GM12891 (cell line): ENCODE results near the gene ANKLE2.

Experiments used
- POLR2A ChIP-seq: IDR thresholded peaks from 2 replicates; pipeline ENCODE4 v1.6.1; 2011; ENCODE audit warnings: low read depth, low read length, control low read depth
- POLR2AphosphoS5 ChIP-seq: IDR thresholded peaks from 2 replicates; pipeline ENCODE4 v1.6.1; 2011; ENCODE audit warnings: low read depth, low read length, control low read depth
- POU2F2 ChIP-seq: IDR thresholded peaks from 2 replicates; pipeline ENCODE4 v1.6.1; 2011; ENCODE audit warnings: low read depth, mild to moderate bottlenecking, control low read depth, low read length, moderate library complexity
- TAF1 ChIP-seq: IDR thresholded peaks from 2 replicates; pipeline ENCODE4 v1.6.1; 2011; ENCODE audit warnings: low read depth, low read length, control low read depth

GRCh38 chr12:132700212-132700822 is 61.3 kb downstream of the ANKLE2 start:
- TF ChIP-seq TAF1 (no peak), POLR2A (no peak), POLR2AphosphoS5 (no peak), POU2F2 (peak; percentile 74)
